ENCODE results near the gene RAPGEF4. TPM values are rescaled to one million over a fixed set of nuclear protein-coding genes. Genes with fewer than 3 reads are reported as not detected.

Gene RAPGEF4
- total RNA-seq, 4 donors from 2014 or later = 3.6 to 12.0 (median 6.7) TPM

- Histone ChIP-seq H3K4me1 (peaks cover 0 to 40% (median 4%) of the 10 kb centered on the region in 4 donors), H3K27me3 (no peaks in the 10 kb centered on the region), H3K36me3 (no peaks in the 10 kb centered on the region), H3K9me3 (no peaks in the 10 kb centered on the region), H3K4me3 (peak overlapping the region in 1 of 4 donors; percentile 29), H3K27ac (peak overlapping the region in 1 of 4 donors; percentile 70)
- peak; percentile 56 to 84 for DNase-seq (ENCODE audit: low spot score in 2 of 2)
- TF ChIP-seq EP300 (IDR thresholded peaks at IDR 0.05) (no peak), POLR2A (IDR thresholded peaks at IDR 0.05) (no peak)
- TF ChIP-seq, protein P1, sequence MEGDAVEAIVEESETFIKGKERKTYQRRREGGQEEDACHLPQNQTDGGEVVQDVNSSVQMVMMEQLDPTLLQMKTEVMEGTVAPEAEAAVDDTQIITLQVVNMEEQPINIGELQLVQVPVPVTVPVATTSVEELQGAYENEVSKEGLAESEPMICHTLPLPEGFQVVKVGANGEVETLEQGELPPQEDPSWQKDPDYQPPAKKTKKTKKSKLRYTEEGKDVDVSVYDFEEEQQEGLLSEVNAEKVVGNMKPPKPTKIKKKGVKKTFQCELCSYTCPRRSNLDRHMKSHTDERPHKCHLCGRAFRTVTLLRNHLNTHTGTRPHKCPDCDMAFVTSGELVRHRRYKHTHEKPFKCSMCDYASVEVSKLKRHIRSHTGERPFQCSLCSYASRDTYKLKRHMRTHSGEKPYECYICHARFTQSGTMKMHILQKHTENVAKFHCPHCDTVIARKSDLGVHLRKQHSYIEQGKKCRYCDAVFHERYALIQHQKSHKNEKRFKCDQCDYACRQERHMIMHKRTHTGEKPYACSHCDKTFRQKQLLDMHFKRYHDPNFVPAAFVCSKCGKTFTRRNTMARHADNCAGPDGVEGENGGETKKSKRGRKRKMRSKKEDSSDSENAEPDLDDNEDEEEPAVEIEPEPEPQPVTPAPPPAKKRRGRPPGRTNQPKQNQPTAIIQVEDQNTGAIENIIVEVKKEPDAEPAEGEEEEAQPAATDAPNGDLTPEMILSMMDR (IDR thresholded peaks at IDR 0.05) = peak; percentile 58 to 77 (median 68)
- 1% methylated on average over 8 of the region's 8 CpGs for WGBS, 2 donors
These were observed 196.4 kb downstream of the RAPGEF4 start for GRCh38 chr2:172931918-172932520.

DNA sequence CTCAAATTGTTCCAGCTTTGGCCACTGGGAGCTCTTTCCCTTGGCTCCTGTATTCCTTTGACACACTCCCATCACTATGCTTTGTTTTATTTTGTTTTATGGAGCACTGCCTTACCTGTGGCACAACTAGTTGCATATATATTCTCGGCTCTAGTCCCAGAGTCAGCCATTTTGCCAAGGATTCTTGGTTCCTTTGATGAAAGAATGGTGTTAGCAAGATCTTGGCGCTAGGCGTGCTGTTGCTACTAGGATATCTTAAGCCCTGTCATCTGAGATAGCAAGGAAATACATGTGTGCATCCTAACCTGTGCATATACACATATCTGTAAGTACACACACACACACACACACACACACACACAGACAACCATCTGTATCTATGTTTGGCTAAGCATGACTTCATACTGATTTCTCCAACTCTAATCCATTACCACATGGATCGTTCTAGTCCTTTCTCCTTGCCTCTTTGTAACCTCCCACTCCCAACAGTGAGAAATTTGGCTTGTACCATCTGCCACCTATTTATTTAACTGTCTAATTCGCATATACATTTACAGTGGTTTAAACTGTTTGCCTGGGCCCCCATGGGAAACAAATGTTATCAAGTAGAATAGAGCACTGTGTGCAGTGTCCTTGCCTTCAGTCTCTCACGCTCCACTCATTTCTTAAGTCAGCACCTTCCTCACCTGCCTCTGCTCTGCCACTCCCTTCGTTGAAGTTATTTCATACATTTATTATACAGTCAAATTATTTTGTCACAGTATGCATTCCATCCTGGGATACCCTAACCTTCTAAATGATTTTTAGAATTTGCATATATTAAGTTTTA is 202.5 kb downstream of the RAPGEF4 start:
- no peak for TF ChIP-seq POLR2A (IDR thresholded peaks at IDR 0.05)
- no peak for TF ChIP-seq EP300 (IDR thresholded peaks at IDR 0.05)
- TF ChIP-seq, protein P1 (IDR thresholded peaks at IDR 0.05) = no peak
- Histone ChIP-seq H3K27me3 (no peaks in the 10 kb centered on the region), H3K4me1 (no peaks in the 10 kb centered on the region), H3K27ac (no peak overlapping the region), H3K36me3 (no peaks in the 10 kb centered on the region), H3K9me3 (no peaks in the 10 kb centered on the region), H3K4me3 (no peak overlapping the region)
- DNase-seq (ENCODE audit: low spot score in 2 of 2) = no peak
- 89 to 93% methylated on average over 7 of the region's 7 CpGs for WGBS, 2 donors

DNA sequence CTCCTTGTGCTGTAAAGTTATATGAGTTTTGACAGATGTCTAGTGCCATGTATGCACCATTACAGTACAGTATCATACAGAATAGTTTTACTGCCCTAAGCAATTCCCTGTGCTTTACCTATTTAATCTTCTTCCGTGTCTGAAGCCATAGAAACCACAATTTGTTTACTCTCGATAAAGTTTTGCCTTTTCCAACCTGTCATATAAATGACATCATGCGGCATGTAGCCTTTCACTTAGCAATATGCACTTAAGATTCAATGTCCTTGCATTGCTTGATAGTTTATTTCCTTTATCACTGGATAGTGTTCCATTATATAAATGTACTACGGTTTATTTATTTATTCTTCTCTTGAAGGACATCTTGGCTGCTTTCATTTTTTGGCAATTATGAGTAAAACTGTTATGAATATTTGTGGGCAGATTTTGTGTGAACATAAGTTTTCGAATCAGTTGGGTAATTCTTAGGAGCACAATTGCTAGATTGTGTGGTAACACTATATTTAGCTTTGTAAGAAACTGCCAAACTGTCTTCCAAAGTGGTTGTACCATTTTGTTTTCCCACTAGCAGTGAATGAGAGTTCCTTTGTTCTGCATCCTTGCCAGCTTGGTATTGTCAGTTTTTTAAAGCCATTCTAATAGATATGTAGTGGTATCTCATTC is 203.2 kb downstream of the RAPGEF4 start:
- no peak for DNase-seq (ENCODE audit: low spot score in 2 of 2)
- Histone ChIP-seq H3K4me3 (no peak overlapping the region), H3K9me3 (no peaks in the 10 kb centered on the region), H3K4me1 (no peaks in the 10 kb centered on the region), H3K27me3 (no peaks in the 10 kb centered on the region), H3K36me3 (no peaks in the 10 kb centered on the region), H3K27ac (no peak overlapping the region)
- TF ChIP-seq POLR2A (IDR thresholded peaks at IDR 0.05) = no peak
- TF ChIP-seq, protein P1 (IDR thresholded peaks at IDR 0.05) = no peak
- TF ChIP-seq EP300 (IDR thresholded peaks at IDR 0.05) = no peak
- 67 to 71% methylated on average over 5 of the region's 5 CpGs for WGBS, 2 donors

DNA sequence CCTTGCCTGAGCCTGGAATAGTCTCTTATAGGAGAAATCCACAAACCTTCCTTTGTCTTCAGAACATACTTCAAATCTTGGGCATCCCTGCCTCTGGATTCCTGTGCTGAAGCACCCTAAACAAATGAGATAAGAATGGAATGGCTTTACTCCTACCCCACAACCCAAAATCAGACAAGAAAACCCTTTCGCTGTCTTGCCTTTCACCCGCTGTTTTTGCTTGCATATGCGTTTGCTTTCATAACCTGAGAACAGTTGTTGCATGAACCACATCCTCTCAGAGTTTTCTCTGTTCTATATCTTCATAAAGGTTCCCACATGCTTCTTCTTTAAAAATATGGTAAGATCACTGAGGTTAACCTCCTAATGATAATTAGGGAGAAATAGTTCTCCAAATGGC is 207.9 kb downstream of the RAPGEF4 start:
- no peak for TF ChIP-seq EP300 (IDR thresholded peaks at IDR 0.05)
- no peak for TF ChIP-seq POLR2A (IDR thresholded peaks at IDR 0.05)
- TF ChIP-seq, protein P1 (IDR thresholded peaks at IDR 0.05) = no peak
- Histone ChIP-seq H3K4me1 (no peaks in the 10 kb centered on the region), H3K4me3 (no peak overlapping the region), H3K9me3 (no peaks in the 10 kb centered on the region), H3K27ac (no peak overlapping the region), H3K36me3 (no peaks in the 10 kb centered on the region), H3K27me3 (peaks cover 0 to 4% of the 10 kb centered on the region in 2 donors)
- 77% methylated on average over 3 of the region's 3 CpGs for WGBS, 2 donors
- DNase-seq (ENCODE audit: low spot score in 2 of 2) = no peak

Measured in tibial nerve (tissue), 4 donors.